ENCODE data around the gene TXN2.

DNA sequence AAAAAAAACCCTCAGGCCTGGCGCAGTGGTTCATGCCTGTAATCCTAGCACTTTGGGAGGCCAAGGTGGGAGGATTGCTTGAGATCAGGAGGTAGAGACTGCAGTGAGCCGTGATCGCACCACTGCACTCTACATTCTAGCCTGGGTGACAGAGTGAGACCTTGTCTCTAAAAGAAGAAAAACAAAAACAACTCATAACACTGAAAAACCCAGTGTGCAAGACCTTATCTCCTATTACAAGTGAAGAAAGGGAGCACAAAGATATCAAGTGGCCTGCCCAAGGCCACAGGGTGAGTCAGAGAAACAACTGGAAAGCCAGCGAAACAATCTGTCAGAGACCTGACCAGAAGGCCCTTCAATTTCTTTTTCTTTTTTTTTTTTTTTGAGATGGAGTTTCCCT lies 2.5 kb downstream of the TXN2 start:
- TF ChIP-seq POLR2A (IDR thresholded peaks at IDR 0.05; ENCODE audit: low read length) (no peak), GATA1 (IDR thresholded peaks at IDR 0.05; ENCODE audit: low read depth, low read length) (no peak)

Data from erythroblast (primary cell).